ENCODE results near the gene TMTC3.
"Not testable (repeated sequence)": the region's sequence is repeated elsewhere in the genome, so short reads cannot be mapped to it uniquely, and the experiment has no call there.

Gene TMTC3

GRCh38 chr12:88141774-88142609 lies at the start of gene TMTC3, which contains the start of gene CEP290:
Gene TMTC3 (plus strand): TSS chr12:88142307. CDS start chr12:88148316, 6,009 bp downstream.
Gene CEP290 (minus strand): TSS chr12:88142088. CDS start chr12:88141307, 781 bp downstream.
- FAIRE-seq, result peak; percentile 96

GRCh38 chr12:88092771-88093170 lies 49.3 kb upstream of the TMTC3 start:
- peak; percentile 15 for FAIRE-seq

GRCh38 chr12:88093573-88093972 lies 48.5 kb upstream of the TMTC3 start:
- FAIRE-seq, result no peak

- FAIRE-seq, result no peak
Observed at GRCh38 chr12:88108021-88108420, 34.1 kb upstream of the TMTC3 start.

GRCh38 chr12:88111074-88111652 lies 30.9 kb upstream of the TMTC3 start:
- peak; percentile 80 for FAIRE-seq

GRCh38 chr12:88113871-88114270 lies 28.2 kb upstream of the TMTC3 start:
- FAIRE-seq, result no peak

GRCh38 chr12:88122666-88123065 lies 19.4 kb upstream of the TMTC3 start:
- no peak for FAIRE-seq

- no peak for FAIRE-seq
Observed at GRCh38 chr12:88127099-88127498, 15.0 kb upstream of the TMTC3 start.

- FAIRE-seq, result no peak
Observed at GRCh38 chr12:88127855-88128254, 14.3 kb upstream of the TMTC3 start.

GRCh38 chr12:88132392-88132791 lies 9.7 kb upstream of the TMTC3 start:
- no peak for FAIRE-seq

- FAIRE-seq, result not testable (repeated sequence)
Observed at GRCh38 chr12:88133181-88133580, 8.9 kb upstream of the TMTC3 start.

- FAIRE-seq, result not testable (repeated sequence)
Observed at GRCh38 chr12:88139711-88140110, 2.4 kb upstream of the TMTC3 start.

GRCh38 chr12:88141425-88141773 lies 708 bp upstream of the TMTC3 start:
- no peak for FAIRE-seq

GRCh38 chr12:88142610-88142991 lies 494 bp downstream of the TMTC3 start:
- FAIRE-seq, result no peak

- FAIRE-seq, result no peak
Observed at GRCh38 chr12:88144037-88144436, 1.9 kb downstream of the TMTC3 start.

GRCh38 chr12:88144546-88145468 lies 2.7 kb downstream of the TMTC3 start:
- FAIRE-seq, result no peak

GRCh38 chr12:88145567-88146505 lies 3.7 kb downstream of the TMTC3 start:
- no peak for FAIRE-seq

- FAIRE-seq, result no peak
Observed at GRCh38 chr12:88150063-88150462, 8.0 kb downstream of the TMTC3 start.

- peak; percentile 80 for FAIRE-seq
Observed at GRCh38 chr12:88153959-88154358, 11.9 kb downstream of the TMTC3 start.

- no peak for FAIRE-seq
Observed at GRCh38 chr12:88156075-88156654, 14.1 kb downstream of the TMTC3 start.

GRCh38 chr12:88163371-88163770 lies 21.3 kb downstream of the TMTC3 start:
- no peak for FAIRE-seq

GRCh38 chr12:88166179-88166578 lies 24.1 kb downstream of the TMTC3 start:
- FAIRE-seq, result no peak
